ENCODE results near the gene SLC25A24. TPM values are rescaled to one million over a fixed set of nuclear protein-coding genes. Genes with fewer than 3 reads are reported as not detected.
"Not testable (repeated sequence)": the region's sequence is repeated elsewhere in the genome, so short reads cannot be mapped to it uniquely, and the experiment has no call there.

The SLC25A24 gene
- total RNA-seq, 2 experiments from 2014 or later: 7.4 to 8.2 TPM

DNA sequence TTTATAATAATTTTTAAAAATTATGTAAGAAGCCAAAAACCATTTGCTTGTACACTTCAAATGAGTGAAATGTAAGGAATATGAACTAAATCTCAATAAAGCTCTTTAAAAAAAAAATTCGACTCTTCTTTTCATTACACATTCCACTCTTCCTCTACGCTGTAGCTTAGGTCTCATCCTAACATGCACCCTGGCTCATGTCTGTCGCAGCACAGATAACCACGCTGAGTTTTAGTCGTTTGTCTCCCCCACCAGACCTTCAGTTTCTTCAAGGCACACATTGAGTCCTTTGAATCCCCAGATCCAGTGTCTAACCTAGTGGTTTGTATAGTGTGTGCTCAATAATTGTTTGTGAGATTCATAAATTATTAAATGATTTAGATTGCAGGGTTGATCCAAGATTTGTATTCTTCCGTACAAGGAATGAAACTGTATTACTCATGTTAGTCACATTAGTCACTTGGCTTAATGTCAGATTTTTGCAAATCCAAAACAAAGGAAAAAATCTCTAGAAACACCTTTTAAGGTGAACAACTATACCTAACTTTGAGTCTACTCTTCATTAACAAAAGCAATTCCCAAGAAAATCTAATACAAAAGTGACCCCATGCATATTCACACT is 57.3 kb downstream of the SLC25A24 start:
- DNase-seq (no peak), ATAC-seq (no peak)
- CTCF ChIA-PET: no interaction called here
- POLR2A ChIA-PET: interaction anchor here (1.4 kb wide), 1 partner anchor 9 kb away, joined by 4 read pairs; no protein-coding TSS in a partner anchor
- Mint-ChIP-seq H3K4me1 (ENCODE audit: low read depth) (peaks cover 2% of the 10 kb centered on the region), H3K4me3 (no peak overlapping the region), H3K27me3 (no peaks in the 10 kb centered on the region), H3K27ac (no peak overlapping the region), H3K36me3 (ENCODE audit: low read depth) (peaks cover 26% of the 10 kb centered on the region), H3K9me3 (peaks cover 1% of the 10 kb centered on the region)
- TF ChIP-seq, protein P1, sequence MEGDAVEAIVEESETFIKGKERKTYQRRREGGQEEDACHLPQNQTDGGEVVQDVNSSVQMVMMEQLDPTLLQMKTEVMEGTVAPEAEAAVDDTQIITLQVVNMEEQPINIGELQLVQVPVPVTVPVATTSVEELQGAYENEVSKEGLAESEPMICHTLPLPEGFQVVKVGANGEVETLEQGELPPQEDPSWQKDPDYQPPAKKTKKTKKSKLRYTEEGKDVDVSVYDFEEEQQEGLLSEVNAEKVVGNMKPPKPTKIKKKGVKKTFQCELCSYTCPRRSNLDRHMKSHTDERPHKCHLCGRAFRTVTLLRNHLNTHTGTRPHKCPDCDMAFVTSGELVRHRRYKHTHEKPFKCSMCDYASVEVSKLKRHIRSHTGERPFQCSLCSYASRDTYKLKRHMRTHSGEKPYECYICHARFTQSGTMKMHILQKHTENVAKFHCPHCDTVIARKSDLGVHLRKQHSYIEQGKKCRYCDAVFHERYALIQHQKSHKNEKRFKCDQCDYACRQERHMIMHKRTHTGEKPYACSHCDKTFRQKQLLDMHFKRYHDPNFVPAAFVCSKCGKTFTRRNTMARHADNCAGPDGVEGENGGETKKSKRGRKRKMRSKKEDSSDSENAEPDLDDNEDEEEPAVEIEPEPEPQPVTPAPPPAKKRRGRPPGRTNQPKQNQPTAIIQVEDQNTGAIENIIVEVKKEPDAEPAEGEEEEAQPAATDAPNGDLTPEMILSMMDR (IDR thresholded peaks at IDR 0.05): no peak
- intact Hi-C loops (cut with micrococcal nuclease): no loop called here

DNA sequence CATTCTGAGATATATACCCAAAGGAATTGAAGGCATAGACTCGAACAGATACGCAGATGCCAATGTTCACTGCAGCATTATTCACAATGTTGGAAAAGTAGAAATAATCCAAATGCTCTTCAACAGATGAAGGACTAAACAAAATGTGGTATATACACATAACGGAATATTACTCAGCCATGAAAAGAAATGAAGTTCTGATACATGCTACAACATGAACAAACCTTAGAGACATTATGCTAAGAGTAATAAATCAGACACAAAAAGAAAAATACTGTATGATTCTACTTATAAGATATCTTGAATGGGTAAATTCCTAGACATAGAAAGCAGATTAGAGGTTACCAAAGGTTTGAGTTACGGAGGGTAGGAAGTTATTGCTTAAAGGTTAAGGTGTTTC is 57.9 kb downstream of the SLC25A24 start:
- H3K27me3 Mint-ChIP-seq: no peaks in the 10 kb centered on the region
- intact Hi-C loops (cut with micrococcal nuclease): no loop called here
- POLR2A ChIA-PET: interaction anchor here (1.4 kb wide), 1 partner anchor 9 kb away, joined by 4 read pairs; no protein-coding TSS in a partner anchor
- H3K9me3 Mint-ChIP-seq: peaks cover 1% of the 10 kb centered on the region
- no peak overlapping the region for H3K4me3 Mint-ChIP-seq
- TF ChIP-seq, protein P1 (IDR thresholded peaks at IDR 0.05): no peak
- CTCF ChIA-PET: no interaction called here
- DNase-seq (no peak), ATAC-seq (no peak)
- H3K27ac Mint-ChIP-seq: no peak overlapping the region
- peaks cover 24% of the 10 kb centered on the region for H3K36me3 Mint-ChIP-seq (ENCODE audit: low read depth)
- peaks cover 2% of the 10 kb centered on the region for H3K4me1 Mint-ChIP-seq (ENCODE audit: low read depth)

DNA sequence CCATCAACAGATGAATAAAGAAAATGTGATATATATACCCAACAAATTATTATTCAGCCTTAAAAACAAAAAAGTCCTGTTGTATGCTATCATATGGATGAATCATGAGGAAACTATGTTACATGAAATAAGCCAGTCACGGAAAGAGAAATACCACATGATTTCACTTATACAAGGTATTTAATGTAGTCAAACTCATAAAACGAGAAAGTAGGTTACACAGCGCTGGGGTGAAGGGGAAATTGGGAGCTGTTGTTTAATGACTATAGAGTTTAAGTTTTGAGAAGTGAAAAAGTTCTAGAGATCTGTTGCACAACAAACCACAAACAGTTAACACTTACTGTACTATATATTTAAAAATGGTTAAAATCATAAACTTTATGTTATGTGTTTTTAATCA is 58.5 kb downstream of the SLC25A24 start:
- peaks cover 19% of the 10 kb centered on the region for H3K36me3 Mint-ChIP-seq (ENCODE audit: low read depth)
- intact Hi-C loops (cut with micrococcal nuclease): no loop called here
- no peak for ATAC-seq

DNA sequence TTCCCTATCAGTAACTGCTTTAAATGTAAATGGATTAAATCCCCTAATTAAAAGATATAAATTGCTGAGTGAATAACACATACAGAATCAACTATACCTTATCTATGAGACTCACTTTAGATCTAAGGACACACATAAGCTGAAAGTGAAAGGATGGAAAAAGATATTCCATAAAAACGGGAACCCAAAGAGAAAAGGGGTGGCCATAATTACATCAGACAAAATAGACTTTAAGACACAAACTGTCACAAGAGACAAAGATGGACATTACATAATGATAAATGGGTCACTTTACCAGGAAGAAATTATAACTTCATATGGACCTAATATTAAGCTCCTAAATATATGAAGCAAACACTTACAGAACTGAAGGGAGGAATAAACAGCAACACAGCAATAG is 59.2 kb downstream of the SLC25A24 start:
- Mint-ChIP-seq H3K4me3 (no peak overlapping the region), H3K27ac (no peak overlapping the region), H3K4me1 (ENCODE audit: low read depth) (peaks cover 2% of the 10 kb centered on the region), H3K27me3 (no peaks in the 10 kb centered on the region), H3K36me3 (ENCODE audit: low read depth) (peaks cover 14% of the 10 kb centered on the region), H3K9me3 (peaks cover 1% of the 10 kb centered on the region)
- ChIA-PET CTCF (interaction anchor here (1.3 kb wide), 1 partner anchor 359 kb away, joined by 4 read pairs; no protein-coding TSS in a partner anchor), POLR2A (no interaction called here)
- TF ChIP-seq, protein P1 (IDR thresholded peaks at IDR 0.05): no peak
- intact Hi-C loops (cut with micrococcal nuclease): no loop called here
- DNase-seq (no peak), ATAC-seq (no peak)

More for the DNA sequence above, 58.5 kb downstream of the SLC25A24 start:
- Mint-ChIP-seq H3K27me3 (no peaks in the 10 kb centered on the region), H3K9me3 (peaks cover 1% of the 10 kb centered on the region), H3K27ac (no peak overlapping the region), H3K4me3 (no peak overlapping the region), H3K4me1 (ENCODE audit: low read depth) (peaks cover 2% of the 10 kb centered on the region)
- peak; percentile 6 for DNase-seq
- ChIA-PET CTCF (interaction anchor here (1.3 kb wide), 1 partner anchor 359 kb away, joined by 4 read pairs; no protein-coding TSS in a partner anchor), POLR2A (interaction anchor here (1.4 kb wide), 1 partner anchor 10 kb away, joined by 4 read pairs; no protein-coding TSS in a partner anchor)
- TF ChIP-seq, protein P1 (IDR thresholded peaks at IDR 0.05): no peak

DNA sequence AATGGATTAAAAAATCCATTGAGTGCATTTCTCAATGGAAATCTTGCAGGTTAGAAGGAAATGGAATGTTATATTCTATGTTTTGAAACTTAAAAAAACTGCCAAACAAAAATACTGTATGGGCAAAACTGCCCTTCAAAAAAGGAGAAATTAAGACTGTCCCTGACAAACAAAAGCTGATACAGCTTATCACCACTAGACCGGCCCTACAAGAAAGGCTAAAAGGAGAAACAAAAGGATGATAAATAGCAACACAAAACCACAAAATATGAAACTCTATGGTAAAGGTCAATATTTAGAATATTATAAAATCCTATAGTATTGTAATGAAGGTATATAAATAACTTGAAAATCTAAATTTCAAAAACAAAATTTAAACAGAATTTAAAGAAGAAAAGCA is 60.0 kb downstream of the SLC25A24 start:
- intact Hi-C loops (cut with micrococcal nuclease): no loop called here

DNA sequence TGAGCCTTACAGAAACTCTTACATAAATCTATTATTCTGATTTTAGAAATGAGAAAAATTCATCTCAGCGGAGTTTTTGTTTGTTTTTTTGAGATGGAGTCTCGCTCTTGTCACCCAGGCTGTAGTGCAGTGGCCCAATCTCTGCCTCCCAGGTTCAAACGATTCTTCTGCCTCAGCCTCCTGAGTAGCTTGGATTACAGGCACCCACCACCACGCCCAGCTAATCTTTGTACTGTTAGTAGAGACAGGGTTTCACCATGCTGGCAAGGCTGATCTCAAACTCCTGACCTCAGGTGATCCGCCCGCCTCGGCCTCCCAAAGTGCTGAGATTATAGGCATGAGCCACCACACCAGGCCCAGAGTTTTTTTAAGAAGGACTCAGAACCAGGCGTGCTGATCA is 60.6 kb downstream of the SLC25A24 start:
- H3K27ac Mint-ChIP-seq; POLR2A ChIA-PET; DNase-seq; H3K27me3 Mint-ChIP-seq; intact Hi-C loops (cut with micrococcal nuclease); H3K4me3 Mint-ChIP-seq; H3K4me1 Mint-ChIP-seq (ENCODE audit: low read depth); ATAC-seq; H3K9me3 Mint-ChIP-seq: not testable (repeated sequence)
- peaks cover 10% of the 10 kb centered on the region for H3K36me3 Mint-ChIP-seq (ENCODE audit: low read depth)
- CTCF ChIA-PET: interaction anchor here (0.7 to 1.5 kb wide), 2 partner anchors 175 to 357 kb away, joined by 3 to 5 read pairs; no protein-coding TSS in a partner anchor

More for the DNA sequence above, 60.0 kb downstream of the SLC25A24 start:
- DNase-seq: no peak
- no peak for ATAC-seq
- TF ChIP-seq, protein P1 (IDR thresholded peaks at IDR 0.05): no peak
- H3K27ac Mint-ChIP-seq: no peak overlapping the region
- peaks cover 10% of the 10 kb centered on the region for H3K36me3 Mint-ChIP-seq (ENCODE audit: low read depth)
- no peaks in the 10 kb centered on the region for H3K27me3 Mint-ChIP-seq
- H3K4me1 Mint-ChIP-seq (ENCODE audit: low read depth): peaks cover 2% of the 10 kb centered on the region
- CTCF ChIA-PET: interaction anchor here (1.3 kb wide), 1 partner anchor 358 kb away, joined by 4 read pairs; no protein-coding TSS in a partner anchor
- H3K4me3 Mint-ChIP-seq: no peak overlapping the region
- peaks cover under 1% of the 10 kb centered on the region for H3K9me3 Mint-ChIP-seq
- POLR2A ChIA-PET: no interaction called here

DNA sequence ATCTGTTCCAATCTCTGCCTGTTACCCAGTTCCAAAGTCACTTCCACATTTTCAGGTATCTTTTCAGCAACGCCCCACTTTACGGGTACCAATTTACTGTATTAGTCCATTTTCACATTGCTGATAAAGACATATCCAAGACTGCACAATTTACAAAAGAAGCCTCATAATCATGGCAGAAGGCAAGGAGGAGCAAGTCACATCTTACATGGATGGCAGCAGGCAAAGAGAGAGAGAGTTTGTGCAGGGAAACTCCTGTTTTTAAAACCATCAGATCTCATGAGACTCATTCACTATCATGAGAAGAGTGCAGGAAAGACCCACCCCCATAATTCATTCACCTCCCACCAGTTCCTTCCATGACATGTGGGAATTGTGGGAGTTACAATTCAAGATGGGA is 67.0 kb downstream of the SLC25A24 start:
- H3K36me3 Mint-ChIP-seq (ENCODE audit: low read depth); H3K4me1 Mint-ChIP-seq (ENCODE audit: low read depth); POLR2A ChIA-PET; H3K4me3 Mint-ChIP-seq; DNase-seq; H3K27me3 Mint-ChIP-seq; ATAC-seq; H3K27ac Mint-ChIP-seq; H3K9me3 Mint-ChIP-seq; intact Hi-C loops (cut with micrococcal nuclease): not testable (repeated sequence)
- CTCF ChIA-PET: interaction anchor here (0.8 kb wide), 1 partner anchor 350 kb away, joined by 3 read pairs; no protein-coding TSS in a partner anchor

Data from activated CD8-positive, alpha-beta T cell treated with anti-CD3 and anti-CD28 coated beads for 36 hours (primary cell).